B cell (primary cell): ENCODE measurements around the gene C11orf91. TPM values are rescaled to one million over a fixed set of nuclear protein-coding genes. Genes with fewer than 3 reads are reported as not detected.

Experiments
- ATAC-seq: fragments of 200-7000 bp; cut with Tn5 transposase; one replicate; pipeline ENCODE4 v1.10.0; 2021; ENCODE audit warnings: low read depth, mild to moderate bottlenecking, moderate number of reproducible peaks, moderate library complexity
- CTCF ChIA-PET: fragments of 350-600 bp; sonication (Branson Sonifier 250); formaldehyde crosslinking; loops from one replicate; lab custom pipeline; 2021; ENCODE audit warnings: antibody characterized with exemption, inconsistent platforms; lab: Charles Lee
- POLR2A ChIA-PET: fragments of 350-600 bp; sonication (Branson Sonifier 250); formaldehyde crosslinking; loops from one replicate; lab custom pipeline; 2021; ENCODE audit warnings: antibody characterized with exemption; lab: Charles Lee
- DNase-seq: peaks from one replicate; pipeline ENCODE4 v3.0.0; 2013
- H2AFZ ChIP-seq: 2 replicates; pipeline ENCODE4 v1.6.1; 2012; ENCODE audit warnings: mild to moderate bottlenecking, low read depth, low read length; ENCODE audit not compliant: insufficient read depth, poor library complexity, severe bottlenecking
- H3K27ac ChIP-seq, 2 donors: 1 replicate in 1 of 2; 2 replicates in 1 of 2; pipeline ENCODE4 v1.5.1; 2012 to 2013; ENCODE audit warnings: low read length in 2 of 2, mild to moderate bottlenecking in 2 of 2, moderate library complexity in 1 of 2
- H3K27me3 ChIP-seq, 4 experiments: fragments of 200-600 bp in 1 of 4; sonication (generic) in 1 of 4; replicated peaks in 1 of 4; 1 replicate in 2 of 4; 2 replicates in 2 of 4; pipeline versions ENCODE4 v1.6.1 to v1.7.0; 2013 to 2016; ENCODE audit warnings: low read length in 3 of 4, mild to moderate bottlenecking in 2 of 4, mixed read lengths in 1 of 4, moderate library complexity in 1 of 4; ENCODE audit not compliant: insufficient read depth in 4 of 4, control insufficient read depth in 3 of 4; ENCODE audit errors: control extremely low read depth in 1 of 4
- H3K36me3 ChIP-seq, 2 experiments: replicated peaks in 1 of 2; 1 replicate in 1 of 2; 2 replicates in 1 of 2; pipeline versions ENCODE4 v1.6.1 to v1.7.1; 2013; ENCODE audit warnings: low read length in 1 of 2; ENCODE audit not compliant: insufficient read depth in 2 of 2, control insufficient read depth in 1 of 2; ENCODE audit errors: control extremely low read depth in 1 of 2, extremely low read depth in 1 of 2
- H3K4me1 ChIP-seq, 2 donors: fragments of 200-600 bp in 1 of 2; sonication (generic) in 1 of 2; 1 replicate in 1 of 2; 2 replicates in 1 of 2; pipeline versions ENCODE4 v1.5.1 to v1.6.1; 2013 to 2017; ENCODE audit warnings: low read length in 2 of 2; ENCODE audit not compliant: control insufficient read depth in 2 of 2, insufficient read depth in 2 of 2
- H3K4me2 ChIP-seq: replicated peaks from 2 replicates; pipeline ENCODE3; 2012; ENCODE audit warnings: mild to moderate bottlenecking, low read depth, low read length; ENCODE audit not compliant: poor library complexity, severe bottlenecking
- H3K4me3 ChIP-seq, 5 experiments: fragments of 200-600 bp in 1 of 5; sonication (generic) in 1 of 5; 1 replicate in 3 of 5; 2 replicates in 2 of 5; pipeline versions ENCODE4 v1.5.1 to v1.7.0; 2011 to 2016; ENCODE audit warnings: low read length in 4 of 5, mild to moderate bottlenecking in 4 of 5, low read depth in 2 of 5, control low read depth in 1 of 5, moderate library complexity in 1 of 5; ENCODE audit not compliant: insufficient read depth in 1 of 5; ENCODE audit errors: control extremely low read depth in 1 of 5, extremely low read depth in 1 of 5
- H3K79me2 ChIP-seq: fragments of 200-600 bp; sonication (generic); one replicate; pipeline ENCODE4 v1.6.0; 2016; ENCODE audit warnings: low read length; ENCODE audit not compliant: control insufficient read depth, insufficient read depth
- H3K9ac ChIP-seq: fragments of 200-600 bp; sonication (generic); 2 replicates; pipeline ENCODE4 v1.6.1; 2017; ENCODE audit warnings: mild to moderate bottlenecking, low read length, moderate library complexity
- H3K9me3 ChIP-seq, 3 donors: one replicate each; pipeline versions ENCODE4 v1.6.1 to v1.7.1; 2013; ENCODE audit warnings: low read length in 2 of 3; ENCODE audit not compliant: control insufficient read depth in 2 of 3, insufficient read depth in 1 of 3; ENCODE audit errors: control extremely low read depth in 1 of 3
- H4K20me1 ChIP-seq: 2 replicates; pipeline ENCODE4 v1.6.0; 2012; ENCODE audit warnings: mild to moderate bottlenecking, low read length; ENCODE audit not compliant: insufficient read depth, control insufficient read depth, poor library complexity, severe bottlenecking
- H3K27ac Mint-ChIP-seq: one replicate; pipeline ENCODE4 v1.8.0; 2021; ENCODE audit warnings: mixed read lengths
- H3K27me3 Mint-ChIP-seq: one replicate; pipeline ENCODE4 v1.8.0; 2021; ENCODE audit warnings: mixed read lengths
- H3K4me1 Mint-ChIP-seq: one replicate; pipeline ENCODE4 v1.8.0; 2021; ENCODE audit warnings: mixed read lengths
- H3K4me3 Mint-ChIP-seq: one replicate; pipeline ENCODE4 v1.8.0; 2021; ENCODE audit warnings: mixed read lengths
- H3K9me3 Mint-ChIP-seq: one replicate; pipeline ENCODE4 v1.8.0; 2022; ENCODE audit warnings: mixed read lengths; ENCODE audit not compliant: insufficient read depth
- EZH2 ChIP-seq: IDR thresholded peaks from 2 replicates; pipeline ENCODE4 v1.6.1; 2012; ENCODE audit warnings: borderline replicate concordance, low read depth, mild to moderate bottlenecking, moderate library complexity, low read length; ENCODE audit not compliant: insufficient read depth, poor library complexity, severe bottlenecking
- WGBS: methylation state at CpG from one replicate; pipeline ENCODE4 v1.1.5; 2013; ENCODE audit warnings: missing lambda C conversion rate; ENCODE audit not compliant: insufficient coverage; 5-methylcytosine and 5-hydroxymethylcytosine counted together
- intact Hi-C: fragments of 100-400 bp; cut with micrococcal nuclease; formaldehyde crosslinking; loops from one replicate; pipeline ENCODE4 v1.10.0; 2022
- polyA plus RNA-seq: library from polyadenylated mRNA; depleted of rRNA; stranded (reverse); fragments of >200 nt; gene quantifications from 2 replicates; pipeline ENCODE4 v1.2.3, GENCODE V29; 2012
- total RNA-seq, 2 donors: library from RNA; stranded (reverse); fragments of 120-200 nt in 1 of 2; gene quantifications; 1 replicate in 1 of 2; 2 replicates in 1 of 2; pipeline versions ENCODE4 v1.2.3 to v1.2.4, GENCODE V29; 2013 to 2022
- TF ChIP-seq, protein P1 (sequence below): fragments of 200-600 bp; IDR thresholded peaks from one replicate; pipeline ENCODE4 v1.8.0; 2022; ENCODE audit warnings: antibody characterized with exemption, mild to moderate bottlenecking

Gene C11orf91
- total and polyA plus RNA-seq, 2 donors (not counting 1 experiment from before 2014, with no cell fraction given): not detected

DNA sequence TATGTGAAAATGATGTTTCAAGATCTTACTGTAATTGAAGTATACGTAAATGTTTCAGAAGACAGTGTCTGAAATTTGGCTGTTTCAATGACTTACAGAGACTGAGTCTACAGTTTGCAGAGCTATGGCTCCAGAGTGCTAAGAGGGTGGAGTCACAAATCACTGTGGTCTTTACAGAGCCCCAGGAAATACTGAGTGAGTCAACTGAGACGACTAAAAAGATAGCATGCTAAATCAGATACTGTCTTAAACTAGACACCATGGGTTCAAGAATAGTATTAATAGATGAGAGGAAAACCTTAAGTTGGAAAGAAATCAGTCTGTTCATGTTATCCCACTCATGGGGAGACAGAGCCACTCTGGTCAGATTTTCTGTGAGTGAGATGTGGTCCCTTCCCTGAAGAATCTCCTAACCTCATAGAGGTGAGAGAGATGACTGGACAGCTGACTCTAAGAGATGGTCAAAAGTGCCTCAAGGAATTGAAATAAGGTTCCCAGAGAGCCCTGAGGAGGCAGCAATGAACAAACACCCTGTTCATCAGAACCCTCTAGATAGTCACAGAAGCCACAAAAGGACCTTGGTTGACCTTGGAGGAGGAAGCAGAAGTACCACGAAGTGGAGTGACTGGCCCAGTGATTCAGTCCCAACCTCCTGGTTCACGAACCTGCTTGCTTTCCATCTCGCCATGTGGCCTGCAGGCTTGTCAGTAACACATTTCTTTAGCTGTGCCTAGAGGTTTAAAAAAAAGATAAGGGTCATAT lies 30.2 kb downstream of the C11orf91 start:
- intact Hi-C loops: no loop called here
- no peaks in the 10 kb centered on the region for H3K9me3 ChIP-seq
- DNase-seq: no peak
- Mint-ChIP-seq H3K27ac (no peak overlapping the region), H3K27me3 (peaks cover 4% of the 10 kb centered on the region), H3K4me3 (no peak overlapping the region), H3K9me3 (no peaks in the 10 kb centered on the region), H3K4me1 (no peaks in the 10 kb centered on the region)
- H3K36me3 ChIP-seq: no peaks in the 10 kb centered on the region
- no peak overlapping the region for H3K4me3 ChIP-seq
- no peak for ATAC-seq
- H3K27ac ChIP-seq: no peak overlapping the region
- 72% methylated on average over 3 of the region's 5 CpGs for WGBS
- CTCF ChIA-PET: interaction anchor here (0.7 kb wide), 1 partner anchor 9 kb away, joined by 3 read pairs; no protein-coding TSS in a partner anchor
- TF ChIP-seq EZH2: no peak
- TF ChIP-seq, protein P1, sequence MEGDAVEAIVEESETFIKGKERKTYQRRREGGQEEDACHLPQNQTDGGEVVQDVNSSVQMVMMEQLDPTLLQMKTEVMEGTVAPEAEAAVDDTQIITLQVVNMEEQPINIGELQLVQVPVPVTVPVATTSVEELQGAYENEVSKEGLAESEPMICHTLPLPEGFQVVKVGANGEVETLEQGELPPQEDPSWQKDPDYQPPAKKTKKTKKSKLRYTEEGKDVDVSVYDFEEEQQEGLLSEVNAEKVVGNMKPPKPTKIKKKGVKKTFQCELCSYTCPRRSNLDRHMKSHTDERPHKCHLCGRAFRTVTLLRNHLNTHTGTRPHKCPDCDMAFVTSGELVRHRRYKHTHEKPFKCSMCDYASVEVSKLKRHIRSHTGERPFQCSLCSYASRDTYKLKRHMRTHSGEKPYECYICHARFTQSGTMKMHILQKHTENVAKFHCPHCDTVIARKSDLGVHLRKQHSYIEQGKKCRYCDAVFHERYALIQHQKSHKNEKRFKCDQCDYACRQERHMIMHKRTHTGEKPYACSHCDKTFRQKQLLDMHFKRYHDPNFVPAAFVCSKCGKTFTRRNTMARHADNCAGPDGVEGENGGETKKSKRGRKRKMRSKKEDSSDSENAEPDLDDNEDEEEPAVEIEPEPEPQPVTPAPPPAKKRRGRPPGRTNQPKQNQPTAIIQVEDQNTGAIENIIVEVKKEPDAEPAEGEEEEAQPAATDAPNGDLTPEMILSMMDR: no peak
- H3K4me2 ChIP-seq: no peak overlapping the region
- H2AFZ ChIP-seq: no peak overlapping the region
- H3K9ac ChIP-seq: no peak overlapping the region
- no peaks in the 10 kb centered on the region for H3K4me1 ChIP-seq
- H3K27me3 ChIP-seq: peaks cover 0 to 5% (median 0%) of the 10 kb centered on the region in 4 experiments
- no peaks in the 10 kb centered on the region for H3K79me2 ChIP-seq
- no peaks in the 10 kb centered on the region for H4K20me1 ChIP-seq
- POLR2A ChIA-PET: no interaction called here

DNA sequence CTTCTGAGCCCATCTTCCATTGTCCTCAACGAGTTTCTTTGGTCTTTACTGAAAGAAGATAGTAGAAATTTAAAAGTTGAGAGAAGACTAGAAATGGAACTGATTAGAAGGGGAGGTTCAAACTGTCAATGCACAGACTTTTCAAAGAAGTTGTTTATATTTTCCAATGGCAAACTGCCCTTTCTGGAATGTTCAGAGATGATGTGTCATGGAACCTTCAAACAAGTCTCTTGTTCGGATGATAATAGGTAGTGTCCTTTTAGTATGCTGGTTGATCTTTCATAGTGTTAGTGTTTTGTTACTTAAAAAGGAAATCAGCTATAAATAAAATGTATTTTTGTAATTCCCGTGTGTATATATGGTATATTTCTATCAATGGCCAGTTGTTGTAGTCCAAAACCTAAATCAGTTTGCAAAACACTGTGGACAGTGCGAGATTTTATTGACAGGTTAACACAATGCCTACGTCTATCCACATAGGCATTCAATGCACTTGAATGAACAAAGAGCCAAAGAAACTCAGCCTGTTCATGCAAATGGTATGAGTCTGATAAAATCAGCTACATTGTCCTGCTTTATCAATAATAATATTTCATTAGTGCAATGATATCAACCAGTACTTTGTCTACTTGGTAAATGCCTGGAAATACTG lies 30.9 kb downstream of the C11orf91 start:
- ChIA-PET POLR2A (no interaction called here), CTCF (interaction anchor here (0.7 kb wide), 1 partner anchor 8 kb away, joined by 3 read pairs; no protein-coding TSS in a partner anchor)
- H3K4me1 ChIP-seq: no peaks in the 10 kb centered on the region
- no peak for ATAC-seq
- no peak overlapping the region for H3K9ac ChIP-seq
- H3K27ac ChIP-seq: no peak overlapping the region
- H3K4me3 Mint-ChIP-seq: no peak overlapping the region
- no peak overlapping the region for H3K4me3 ChIP-seq
- H3K27me3 Mint-ChIP-seq: peaks cover 5% of the 10 kb centered on the region
- no peak for TF ChIP-seq EZH2
- TF ChIP-seq, protein P1: no peak
- no peak for DNase-seq
- no peaks in the 10 kb centered on the region for H3K79me2 ChIP-seq
- intact Hi-C loops: no loop called here
- WGBS: 100% methylated on average over 1 of the region's 5 CpGs
- no peaks in the 10 kb centered on the region for H3K36me3 ChIP-seq
- H3K27me3 ChIP-seq: peaks cover 0 to 5% (median 0%) of the 10 kb centered on the region in 4 experiments
- H2AFZ ChIP-seq: no peak overlapping the region
- H3K4me1 Mint-ChIP-seq: no peaks in the 10 kb centered on the region
- H4K20me1 ChIP-seq: no peaks in the 10 kb centered on the region
- no peaks in the 10 kb centered on the region for H3K9me3 Mint-ChIP-seq
- no peak overlapping the region for H3K4me2 ChIP-seq
- H3K9me3 ChIP-seq: no peaks in the 10 kb centered on the region
- H3K27ac Mint-ChIP-seq: no peak overlapping the region
